HepG2 (cell line): Measurements from ENCODE around the gene PLG. TPM values are rescaled to one million over a fixed set of nuclear protein-coding genes. Genes with fewer than 3 reads are reported as not detected.

Source experiments
- ATAC-seq: fragments of 200-7000 bp; cut with Tn5 transposase; 3 replicates; pipeline ENCODE4 v1.9.1; 2020; ENCODE audit warnings: mild to moderate bottlenecking, moderate library complexity
- BruUV-seq: library from RNA; stranded (reverse); fragments of 400-500 nt; replicated peaks from 2 replicates; lab custom pipeline; 2021; lab: Mats Ljungman, UMichigan
- CTCF ChIA-PET: fragments of 300-600 bp; formaldehyde crosslinking; extraction: SDS; loops from one replicate; lab custom pipeline; 2021; ENCODE audit warnings: low total read pairs, inconsistent platforms, low intra/inter-chr PET ratio; lab: Yijun Ruan, JAX
- POLR2A ChIA-PET: fragments of 350-600 bp; sonication (Branson Sonifier 250); formaldehyde crosslinking; loops from one replicate; lab custom pipeline; 2020; ENCODE audit warnings: antibody characterized with exemption, inconsistent platforms; lab: Yijun Ruan, JAX
- DNase-seq: peaks from one replicate; pipeline ENCODE4 v3.0.0-alpha.2; 2015; ENCODE audit warnings: low spot score
- FAIRE-seq: peaks from 3 replicates; lab custom pipeline; 2011; peaks lifted over from hg19 to GRCh38; lab: Jason Lieb, UNC
- H2AFZ ChIP-seq: one replicate; pipeline ENCODE4 v1.6.1; 2011; ENCODE audit warnings: low read length, inconsistent platforms
- H3K27ac ChIP-seq: fragments of 300-600 bp; 3 replicates; pipeline ENCODE4 v1.8.0; 2011; ENCODE audit warnings: mixed run types, mild to moderate bottlenecking, mixed read lengths, low read length, inconsistent platforms; ENCODE audit not compliant: insufficient read depth; ENCODE audit errors: extremely low read length
- H3K27me3 ChIP-seq, 2 experiments: fragments of 200-600 bp in 1 of 2; 2 replicates in 1 of 2; 3 replicates in 1 of 2; pipeline versions ENCODE4 v1.6.0 to v1.8.0; 2011; ENCODE audit warnings: low read length in 2 of 2, mild to moderate bottlenecking in 2 of 2, moderate library complexity in 2 of 2, inconsistent platforms in 1 of 2; ENCODE audit not compliant: insufficient read depth in 2 of 2, control insufficient read depth in 1 of 2
- H3K36me3 ChIP-seq, 2 experiments: fragments of 200-600 bp in 1 of 2; replicated peaks in 1 of 2; 2 replicates in 1 of 2; 3 replicates in 1 of 2; pipeline versions ENCODE4 v1.5.1 to v1.8.0; 2011; ENCODE audit warnings: low read length in 2 of 2, inconsistent platforms in 1 of 2; ENCODE audit not compliant: insufficient read depth in 2 of 2, control insufficient read depth in 1 of 2
- H3K4me1 ChIP-seq: 2 replicates; pipeline ENCODE4 v1.5.1; 2012; ENCODE audit warnings: low read length, inconsistent platforms; ENCODE audit not compliant: insufficient read depth
- H3K4me2 ChIP-seq: 2 replicates; pipeline ENCODE4 v1.6.0; 2011; ENCODE audit warnings: low read depth, low read length, inconsistent platforms
- H3K4me3 ChIP-seq, 3 experiments: fragments of 200-600 bp in 1 of 3; sonication (generic), shearing (Covaris generic) in 1 of 3; replicated peaks in 1 of 3; 2 replicates each; pipeline ENCODE4 v1.5.1; 2011 to 2016; ENCODE audit warnings: low read length in 3 of 3, inconsistent platforms in 2 of 3, low read depth in 2 of 3, mild to moderate bottlenecking in 2 of 3, control low read depth in 1 of 3, mixed read lengths in 1 of 3; ENCODE audit not compliant: insufficient read depth in 1 of 3
- H3K79me2 ChIP-seq: one replicate; pipeline ENCODE4 v1.6.1; 2011; ENCODE audit warnings: low read length, inconsistent platforms; ENCODE audit not compliant: insufficient read depth
- H3K9ac ChIP-seq: 2 replicates; pipeline ENCODE4 v1.6.0; 2011; ENCODE audit warnings: mild to moderate bottlenecking, low read depth, low read length, inconsistent platforms; ENCODE audit not compliant: insufficient read depth
- H3K9me3 ChIP-seq: 2 replicates; pipeline ENCODE4 v1.5.1; 2012; ENCODE audit warnings: mild to moderate bottlenecking, low read length
- H4K20me1 ChIP-seq: 2 replicates; pipeline ENCODE4 v1.6.0; 2011; ENCODE audit warnings: inconsistent platforms, mild to moderate bottlenecking, low read length, moderate library complexity; ENCODE audit not compliant: insufficient read depth
- BRCA1 ChIP-seq: sonication (generic); formaldehyde crosslinking; IDR thresholded peaks from 2 replicates; pipeline ENCODE4 v1.4.0; 2020; ENCODE audit warnings: missing genetic modification reagents
- MED8 ChIP-seq: sonication (generic); formaldehyde crosslinking; IDR thresholded peaks from 2 replicates; pipeline ENCODE4 v1.8.1; 2023; ENCODE audit warnings: mild to moderate bottlenecking, missing genetic modification reagents; ENCODE audit not compliant: insufficient replicate concordance
- MTF1 ChIP-seq: sonication (generic); formaldehyde crosslinking; IDR thresholded peaks from 2 replicates; pipeline ENCODE4 v1.5.0; 2020; ENCODE audit warnings: missing genetic modification reagents
- PHF20 ChIP-seq: sonication (generic); formaldehyde crosslinking; IDR thresholded peaks from 2 replicates; pipeline ENCODE4 v1.5.0; 2020; ENCODE audit warnings: mild to moderate bottlenecking, missing genetic modification reagents
- TEAD3 ChIP-seq: optimal IDR thresholded peaks from 2 replicates; pipeline ENCODE3; 2016; ENCODE audit warnings: borderline replicate concordance
- ZKSCAN8 ChIP-seq: IDR thresholded peaks from 2 replicates; pipeline ENCODE4 v1.6.1; 2016; ENCODE audit warnings: borderline replicate concordance, missing genetic modification reagents, missing compliant biosample characterization
- ZNF761 ChIP-seq: sonication (generic); formaldehyde crosslinking; conservative IDR thresholded peaks from 2 replicates; pipeline ENCODE4 v1.4.0; 2020; ENCODE audit warnings: mild to moderate bottlenecking, missing genetic modification reagents
- WGBS: methylation state at CpG from one replicate; pipeline ENCODE4 v1.1.6; 2017; ENCODE audit warnings: low lambda C conversion rate; 5-methylcytosine and 5-hydroxymethylcytosine counted together
- in situ Hi-C: cut with HindIII; loops from 2 replicates; pipeline ENCODE4 v1.10.0; 2017; ENCODE audit warnings: low pct_unique_long_range_greater_than_20kb; ENCODE audit not compliant: extremely low pct_ligation_motif_present
- intact Hi-C: fragments of 100-400 bp; cut with micrococcal nuclease; formaldehyde crosslinking; loops from one replicate; pipeline ENCODE4 v1.10.0; 2022; ENCODE audit not compliant: unreplicated experiment
- polyA plus RNA-seq, 8 experiments: library from polyadenylated mRNA; depleted of rRNA in 3 of 8; stranded (reverse) in 7 of 8; unstranded in 1 of 8; fragments of >200 nt; fragmentation: Illumina TruSeq in 4 of 8; extraction: Trizol in 4 of 8; gene quantifications; 2 replicates each; pipeline versions ENCODE4 v1.2.1 to v1.2.3, GENCODE V29; 2011 to 2016; ENCODE audit warnings: low read depth in 4 of 8, missing spikeins in 1 of 8, mixed read lengths in 1 of 8; ENCODE audit not compliant: insufficient read depth in 1 of 8
- total RNA-seq, 5 experiments: library from RNA; depleted of rRNA; stranded (reverse); fragments of >200 nt; fragmentation: Illumina TruSeq; extraction: Trizol; gene quantifications; 2 replicates each; pipeline ENCODE4 v1.2.3, GENCODE V29; 2016; ENCODE audit warnings: low read depth in 1 of 5
- TF ChIP-seq, protein P1 (sequence below): sonication (generic); formaldehyde crosslinking; IDR thresholded peaks from 2 replicates; pipeline ENCODE4 v1.4.0; 2020; ENCODE audit warnings: mild to moderate bottlenecking, missing genetic modification reagents
- TF ChIP-seq, protein P2 (sequence below): sonication (generic); formaldehyde crosslinking; conservative IDR thresholded peaks from 2 replicates; pipeline ENCODE4 v1.8.0; 2022; ENCODE audit warnings: missing genetic modification reagents
- TF ChIP-seq, protein P3 (sequence below): sonication (generic); formaldehyde crosslinking; IDR thresholded peaks from 2 replicates; pipeline ENCODE4 v1.4.0; 2020; ENCODE audit warnings: missing genetic modification reagents, mild to moderate bottlenecking, borderline replicate concordance

The PLG gene
- total and polyA plus RNA-seq, 2 of the 13 experiments (the other 11 are each of a cell fraction or from before 2014, with no cell fraction given), result 1.7 to 10.7 TPM

DNA sequence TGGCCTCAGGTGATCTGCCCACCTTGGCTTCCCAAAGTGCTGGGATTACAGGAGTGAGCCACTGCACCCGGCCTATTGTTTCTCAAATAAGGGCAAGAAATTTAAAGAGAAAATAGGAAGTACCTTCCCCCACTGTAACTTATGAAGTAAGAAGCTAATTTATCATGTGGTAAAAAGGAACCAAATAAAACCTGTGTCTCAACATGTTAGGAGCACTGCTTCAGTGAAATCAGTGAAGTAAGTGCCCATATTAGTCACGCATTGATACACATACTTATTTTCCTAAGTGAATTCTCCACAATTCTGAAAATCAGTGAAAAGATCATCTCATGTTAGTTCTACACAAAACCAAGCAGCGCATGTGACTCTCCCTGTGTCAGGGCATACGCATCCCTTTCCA lies 23.8 kb upstream of the PLG start:
- Histone ChIP-seq H3K27me3 (peaks cover 2 to 8% of the 10 kb centered on the region in 2 experiments; a peak in 1 of 5 replicates), H3K9ac (no peak overlapping the region), H3K4me2 (no peak overlapping the region), H3K4me1 (no peaks in the 10 kb centered on the region), H3K27ac (no peak overlapping the region), H3K4me3 (no peak overlapping the region), H3K79me2 (no peaks in the 10 kb centered on the region), H3K36me3 (no peaks in the 10 kb centered on the region), H2AFZ (no peak overlapping the region), H4K20me1 (no peaks in the 10 kb centered on the region), H3K9me3 (no peaks in the 10 kb centered on the region)
- no TSS peak for BruUV-seq
- CTCF ChIA-PET, result no interaction called here
- no peak for DNase-seq
- POLR2A ChIA-PET, result no interaction called here
- in situ Hi-C loops, result no loop called here
- FAIRE-seq, result no peak
- intact Hi-C loops, result no loop called here
- WGBS, result 68% methylated on average over 4 of the region's 4 CpGs
- ATAC-seq, result no peak
- TF ChIP-seq, protein P1, sequence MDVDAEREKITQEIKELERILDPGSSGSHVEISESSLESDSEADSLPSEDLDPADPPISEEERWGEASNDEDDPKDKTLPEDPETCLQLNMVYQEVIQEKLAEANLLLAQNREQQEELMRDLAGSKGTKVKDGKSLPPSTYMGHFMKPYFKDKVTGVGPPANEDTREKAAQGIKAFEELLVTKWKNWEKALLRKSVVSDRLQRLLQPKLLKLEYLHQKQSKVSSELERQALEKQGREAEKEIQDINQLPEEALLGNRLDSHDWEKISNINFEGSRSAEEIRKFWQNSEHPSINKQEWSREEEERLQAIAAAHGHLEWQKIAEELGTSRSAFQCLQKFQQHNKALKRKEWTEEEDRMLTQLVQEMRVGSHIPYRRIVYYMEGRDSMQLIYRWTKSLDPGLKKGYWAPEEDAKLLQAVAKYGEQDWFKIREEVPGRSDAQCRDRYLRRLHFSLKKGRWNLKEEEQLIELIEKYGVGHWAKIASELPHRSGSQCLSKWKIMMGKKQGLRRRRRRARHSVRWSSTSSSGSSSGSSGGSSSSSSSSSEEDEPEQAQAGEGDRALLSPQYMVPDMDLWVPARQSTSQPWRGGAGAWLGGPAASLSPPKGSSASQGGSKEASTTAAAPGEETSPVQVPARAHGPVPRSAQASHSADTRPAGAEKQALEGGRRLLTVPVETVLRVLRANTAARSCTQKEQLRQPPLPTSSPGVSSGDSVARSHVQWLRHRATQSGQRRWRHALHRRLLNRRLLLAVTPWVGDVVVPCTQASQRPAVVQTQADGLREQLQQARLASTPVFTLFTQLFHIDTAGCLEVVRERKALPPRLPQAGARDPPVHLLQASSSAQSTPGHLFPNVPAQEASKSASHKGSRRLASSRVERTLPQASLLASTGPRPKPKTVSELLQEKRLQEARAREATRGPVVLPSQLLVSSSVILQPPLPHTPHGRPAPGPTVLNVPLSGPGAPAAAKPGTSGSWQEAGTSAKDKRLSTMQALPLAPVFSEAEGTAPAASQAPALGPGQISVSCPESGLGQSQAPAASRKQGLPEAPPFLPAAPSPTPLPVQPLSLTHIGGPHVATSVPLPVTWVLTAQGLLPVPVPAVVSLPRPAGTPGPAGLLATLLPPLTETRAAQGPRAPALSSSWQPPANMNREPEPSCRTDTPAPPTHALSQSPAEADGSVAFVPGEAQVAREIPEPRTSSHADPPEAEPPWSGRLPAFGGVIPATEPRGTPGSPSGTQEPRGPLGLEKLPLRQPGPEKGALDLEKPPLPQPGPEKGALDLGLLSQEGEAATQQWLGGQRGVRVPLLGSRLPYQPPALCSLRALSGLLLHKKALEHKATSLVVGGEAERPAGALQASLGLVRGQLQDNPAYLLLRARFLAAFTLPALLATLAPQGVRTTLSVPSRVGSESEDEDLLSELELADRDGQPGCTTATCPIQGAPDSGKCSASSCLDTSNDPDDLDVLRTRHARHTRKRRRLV (CRISPR knock-in tag), result no peak
- no peak for TF ChIP-seq BRCA1 (CRISPR knock-in tag)
- TF ChIP-seq MTF1 (CRISPR knock-in tag), result no peak
- TF ChIP-seq, protein P2, sequence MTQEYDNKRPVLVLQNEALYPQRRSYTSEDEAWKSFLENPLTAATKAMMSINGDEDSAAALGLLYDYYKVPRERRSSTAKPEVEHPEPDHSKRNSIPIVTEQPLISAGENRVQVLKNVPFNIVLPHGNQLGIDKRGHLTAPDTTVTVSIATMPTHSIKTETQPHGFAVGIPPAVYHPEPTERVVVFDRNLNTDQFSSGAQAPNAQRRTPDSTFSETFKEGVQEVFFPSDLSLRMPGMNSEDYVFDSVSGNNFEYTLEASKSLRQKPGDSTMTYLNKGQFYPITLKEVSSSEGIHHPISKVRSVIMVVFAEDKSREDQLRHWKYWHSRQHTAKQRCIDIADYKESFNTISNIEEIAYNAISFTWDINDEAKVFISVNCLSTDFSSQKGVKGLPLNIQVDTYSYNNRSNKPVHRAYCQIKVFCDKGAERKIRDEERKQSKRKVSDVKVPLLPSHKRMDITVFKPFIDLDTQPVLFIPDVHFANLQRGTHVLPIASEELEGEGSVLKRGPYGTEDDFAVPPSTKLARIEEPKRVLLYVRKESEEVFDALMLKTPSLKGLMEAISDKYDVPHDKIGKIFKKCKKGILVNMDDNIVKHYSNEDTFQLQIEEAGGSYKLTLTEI (CRISPR knock-in tag), result no peak
- TF ChIP-seq MED8 (CRISPR knock-in tag), result no peak
- TF ChIP-seq, protein P3, sequence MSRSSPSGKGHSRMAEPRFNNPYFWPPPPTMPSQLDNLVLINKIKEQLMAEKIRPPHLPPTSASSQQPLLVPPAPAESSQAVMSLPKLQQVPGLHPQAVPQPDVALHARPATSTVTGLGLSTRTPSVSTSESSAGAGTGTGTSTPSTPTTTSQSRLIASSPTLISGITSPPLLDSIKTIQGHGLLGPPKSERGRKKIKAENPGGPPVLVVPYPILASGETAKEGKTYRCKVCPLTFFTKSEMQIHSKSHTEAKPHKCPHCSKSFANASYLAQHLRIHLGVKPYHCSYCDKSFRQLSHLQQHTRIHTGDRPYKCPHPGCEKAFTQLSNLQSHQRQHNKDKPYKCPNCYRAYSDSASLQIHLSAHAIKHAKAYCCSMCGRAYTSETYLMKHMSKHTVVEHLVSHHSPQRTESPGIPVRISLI, result no peak
- no peak for TF ChIP-seq PHF20 (CRISPR knock-in tag)
- TF ChIP-seq TEAD3 (CRISPR knock-in tag), result no peak
- TF ChIP-seq ZNF761, result no peak
- TF ChIP-seq ZKSCAN8, result no peak
